Mammary epithelial cell (primary cell): ENCODE results near the gene ASB2.

Experiments used
- CTCF ChIP-seq, 2 donors: IDR thresholded peaks in 1 of 2; conservative IDR thresholded peaks in 1 of 2; 2 replicates each; pipeline ENCODE4 v1.5.1; 2011 to 2012; ENCODE audit warnings: inconsistent platforms in 2 of 2, low read length in 2 of 2, mild to moderate bottlenecking in 2 of 2, control low read depth in 1 of 2, low read depth in 1 of 2; ENCODE audit not compliant: insufficient read depth in 1 of 2; ENCODE audit errors: extremely low read depth in 1 of 2
- EZH2 ChIP-seq: IDR thresholded peaks from 2 replicates; pipeline ENCODE4 v1.6.1; 2012; ENCODE audit warnings: low read length, inconsistent platforms, borderline replicate concordance

- no peak for TF ChIP-seq CTCF (conservative IDR thresholded peaks at IDR 0.05 in 1 of 2, IDR thresholded peaks at IDR 0.05 in 1 of 2; ENCODE audit: extremely low read depth in 1 of 2, insufficient read depth in 1 of 2, low read depth in 1 of 2, low read length in 2 of 2)
- no peak for TF ChIP-seq EZH2
These were observed 84.4 kb downstream of the ASB2 start for GRCh38 chr14:93891756-93892504.
